SK-N-SH treated with all-trans-retinoic acid at 6 μM for 48 hours (cell line): ENCODE data around the gene CCSER1.

ENCODE experiments used
- ATAC-seq: fragments of 200-7000 bp; cut with Tn5 transposase; 3 replicates; pipeline ENCODE4 v1.9.1; 2020; ENCODE audit warnings: mild to moderate bottlenecking, moderate library complexity
- BACH2 ChIP-seq: fragments of 250-450 bp; sonication (Bioruptor Pico); IDR thresholded peaks from 2 replicates; pipeline ENCODE4 v1.9.0; 2021; ENCODE audit warnings: mild to moderate bottlenecking, borderline replicate concordance
- CSDC2 ChIP-seq: fragments of 250-450 bp; sonication (Bioruptor Pico); IDR thresholded peaks from 2 replicates; pipeline ENCODE4 v1.5.0; 2020; ENCODE audit warnings: mild to moderate bottlenecking, moderate library complexity
- CSRNP3 ChIP-seq: fragments of 250-450 bp; sonication (Bioruptor Pico); IDR thresholded peaks from 2 replicates; pipeline ENCODE4 v1.5.1; 2021; ENCODE audit warnings: mild to moderate bottlenecking, moderate library complexity
- ESRRG ChIP-seq: fragments of 250-450 bp; sonication (Bioruptor Pico); IDR thresholded peaks from 2 replicates; pipeline ENCODE4 v1.6.1; 2021; ENCODE audit warnings: mild to moderate bottlenecking
- GLIS3 ChIP-seq: fragments of 250-450 bp; sonication (Bioruptor Pico); IDR thresholded peaks from 2 replicates; pipeline ENCODE4 v1.5.0; 2020; ENCODE audit warnings: mild to moderate bottlenecking, moderate library complexity
- ISL1 ChIP-seq: fragments of 250-450 bp; sonication (Bioruptor Pico); IDR thresholded peaks from 2 replicates; pipeline ENCODE4 v2.1.2; 2022; ENCODE audit warnings: mild to moderate bottlenecking, moderate library complexity
- OSR1 ChIP-seq: fragments of 250-450 bp; sonication (Bioruptor Pico); IDR thresholded peaks from 2 replicates; pipeline ENCODE4 v1.8.0; 2022; ENCODE audit warnings: moderate library complexity, mild to moderate bottlenecking, inconsistent platforms
- PATZ1 ChIP-seq: fragments of 250-450 bp; sonication (Bioruptor Pico); IDR thresholded peaks from 2 replicates; pipeline ENCODE4 v1.8.0; 2020; ENCODE audit warnings: mild to moderate bottlenecking, moderate library complexity, borderline replicate concordance
- POU6F1 ChIP-seq: fragments of 250-450 bp; sonication (Bioruptor Pico); IDR thresholded peaks from 2 replicates; pipeline ENCODE4 v1.8.0; 2021; ENCODE audit warnings: low read depth, mild to moderate bottlenecking, moderate library complexity, borderline replicate concordance
- PPARA ChIP-seq: fragments of 250-450 bp; sonication (Bioruptor Pico); IDR thresholded peaks from 2 replicates; pipeline ENCODE4 v1.5.0; 2020; ENCODE audit warnings: mild to moderate bottlenecking, borderline replicate concordance
- RARB ChIP-seq: fragments of 250-450 bp; sonication (Bioruptor Pico); IDR thresholded peaks from 2 replicates; pipeline ENCODE4 v1.8.0; 2021; ENCODE audit warnings: mild to moderate bottlenecking, moderate library complexity
- SNAI2 ChIP-seq: fragments of 250-450 bp; sonication (Bioruptor Pico); IDR thresholded peaks from 2 replicates; pipeline ENCODE4 v1.5.0; 2020; ENCODE audit warnings: mild to moderate bottlenecking, moderate library complexity
- TCF4 ChIP-seq: fragments of 250-450 bp; sonication (Bioruptor Pico); IDR thresholded peaks from 2 replicates; pipeline ENCODE4 v1.8.0; 2021; ENCODE audit warnings: mild to moderate bottlenecking, moderate library complexity, borderline replicate concordance
- TOX ChIP-seq: fragments of 250-450 bp; sonication (Bioruptor Pico); IDR thresholded peaks from 2 replicates; pipeline ENCODE4 v1.8.0; 2021; ENCODE audit warnings: mild to moderate bottlenecking, moderate library complexity, borderline replicate concordance
- TSHZ2 ChIP-seq: fragments of 250-450 bp; sonication (Bioruptor Pico); IDR thresholded peaks from 2 replicates; pipeline ENCODE4 v1.5.0; 2020; ENCODE audit warnings: mild to moderate bottlenecking, moderate library complexity
- ZC3H10 ChIP-seq: fragments of 250-450 bp; sonication (Bioruptor Pico); IDR thresholded peaks from 2 replicates; pipeline ENCODE4 v1.5.1; 2021; ENCODE audit warnings: mild to moderate bottlenecking, moderate library complexity
- ZFP3 ChIP-seq: fragments of 250-450 bp; sonication (Bioruptor Pico); IDR thresholded peaks from 2 replicates; pipeline ENCODE4 v1.5.0; 2020; ENCODE audit warnings: mild to moderate bottlenecking, moderate library complexity
- ZFP30 ChIP-seq: fragments of 450-650 bp; formaldehyde crosslinking; IDR thresholded peaks from 2 replicates; pipeline ENCODE4 v1.5.0; 2022; ENCODE audit warnings: mild to moderate bottlenecking, moderate library complexity
- ZNF565 ChIP-seq: fragments of 450-650 bp; formaldehyde crosslinking; conservative IDR thresholded peaks from 2 replicates; pipeline ENCODE4 v1.5.0; 2020; ENCODE audit warnings: low read depth, mild to moderate bottlenecking, moderate library complexity
- ZNF70 ChIP-seq: fragments of 450-650 bp; formaldehyde crosslinking; IDR thresholded peaks from 2 replicates; pipeline ENCODE4 v1.5.0; 2020; ENCODE audit warnings: mild to moderate bottlenecking, moderate library complexity
- ZNF8 ChIP-seq: fragments of 450-650 bp; formaldehyde crosslinking; IDR thresholded peaks from 2 replicates; pipeline ENCODE4 v1.5.0; 2020; ENCODE audit warnings: mild to moderate bottlenecking, moderate library complexity

Gene CCSER1

GRCh38 chr4:90220459-90220858, 93.3 kb downstream of the CCSER1 start (continued):
- TF ChIP-seq ZFP30 (CRISPR knock-in tag), result no peak
- TF ChIP-seq BACH2 (CRISPR knock-in tag), result no peak
- TF ChIP-seq RARB (CRISPR knock-in tag), result no peak
- TF ChIP-seq ISL1 (CRISPR knock-in tag), result no peak

- TF ChIP-seq POU6F1 (no peak), CSDC2 (CRISPR knock-in tag) (no peak), TCF4 (CRISPR knock-in tag) (no peak), GLIS3 (no peak), OSR1 (CRISPR knock-in tag) (no peak), ZFP30 (CRISPR knock-in tag) (no peak), ZC3H10 (CRISPR knock-in tag) (no peak), PPARA (no peak), ZNF565 (CRISPR knock-in tag) (no peak), ESRRG (CRISPR knock-in tag) (no peak), TSHZ2 (no peak), SNAI2 (no peak), RARB (CRISPR knock-in tag) (no peak), ZNF70 (no peak)
- TF ChIP-seq, all 23 proteins: peak for 0
- ATAC-seq, result no peak
Measured at GRCh38 chr4:90226734-90227133, 99.5 kb downstream of the CCSER1 start.

- no peak for ATAC-seq
Measured at GRCh38 chr4:90227177-90227576, 100.0 kb downstream of the CCSER1 start.

More at GRCh38 chr4:90227177-90227576, 100.0 kb downstream of the CCSER1 start:
- no peak for TF ChIP-seq ZNF8 (CRISPR knock-in tag)
- TF ChIP-seq BACH2 (CRISPR knock-in tag), result no peak
- TF ChIP-seq CSRNP3 (CRISPR knock-in tag), result no peak
- no peak for TF ChIP-seq ZFP30 (CRISPR knock-in tag)
- TF ChIP-seq PATZ1 (CRISPR knock-in tag), result no peak
- TF ChIP-seq CSDC2 (CRISPR knock-in tag), result no peak
- no peak for TF ChIP-seq TOX (CRISPR knock-in tag)
- no peak for TF ChIP-seq ZNF70
- TF ChIP-seq RARB (CRISPR knock-in tag), result no peak
- no peak for TF ChIP-seq POU6F1
- TF ChIP-seq OSR1 (CRISPR knock-in tag), result no peak
- TF ChIP-seq PPARA, result no peak
- no peak for TF ChIP-seq GLIS3
- TF ChIP-seq SNAI2, result no peak
- TF ChIP-seq ZFP3 (CRISPR knock-in tag), result no peak
